K562 (cell line): ENCODE data around the gene DST. TPM values are rescaled to one million over a fixed set of nuclear protein-coding genes. Genes with fewer than 3 reads are reported as not detected.

Experiments used
- ATAC-seq: fragments of 200-7000 bp; cut with Tn5 transposase; 3 replicates; pipeline ENCODE4 v1.9.1; 2020; ENCODE audit warnings: moderate library complexity
- BruUV-seq: library from RNA; stranded (reverse); fragments of 400-500 nt; replicated peaks from 2 replicates; lab custom pipeline; 2021; lab: Mats Ljungman, UMichigan
- CTCF ChIA-PET: fragments of 300-600 bp; formaldehyde crosslinking; extraction: SDS; loops from one replicate; lab custom pipeline; 2021; ENCODE audit warnings: low intra/inter-chr PET ratio; lab: Yijun Ruan, JAX
- POLR2A ChIA-PET: fragments of 300-600, 350-650 bp; sonication (Branson Sonifier 250); formaldehyde crosslinking; extraction: SDS; loops from one replicate; lab custom pipeline; 2021; ENCODE audit warnings: antibody characterized with exemption, inconsistent platforms; lab: Yijun Ruan, JAX
- DNase-seq, 4 experiments: peaks; one replicate each; pipeline versions ENCODE4 v3.0.0 to v3.0.0-alpha.2; 2011 to 2018; ENCODE audit warnings: low spot score in 3 of 4, mixed read lengths in 3 of 4; ENCODE audit errors: extremely low read depth in 1 of 4
- FAIRE-seq: peaks from 2 replicates; lab custom pipeline; 2011; peaks lifted over from hg19 to GRCh38; lab: Jason Lieb, UNC
- H2AFZ ChIP-seq: 2 replicates; pipeline ENCODE4 v1.6.0; 2011; ENCODE audit warnings: low read depth, low read length, control low read depth, inconsistent platforms
- H3K27ac ChIP-seq: fragments of 200-600 bp; 3 replicates; pipeline ENCODE4 v1.8.0; 2011; ENCODE audit warnings: low read depth, mild to moderate bottlenecking, control low read depth, inconsistent platforms, low read length, moderate library complexity, mixed read lengths; ENCODE audit errors: extremely low read depth
- H3K27me3 ChIP-seq, 2 experiments: fragments of 300-600 bp in 1 of 2; 2 replicates in 1 of 2; 3 replicates in 1 of 2; pipeline versions ENCODE4 v1.6.0 to v1.8.0; 2011; ENCODE audit warnings: inconsistent platforms in 2 of 2, low read length in 2 of 2, mild to moderate bottlenecking in 1 of 2, mixed read lengths in 1 of 2, moderate library complexity in 1 of 2; ENCODE audit not compliant: control insufficient read depth in 2 of 2, insufficient read depth in 2 of 2
- H3K36me3 ChIP-seq: fragments of 300-600 bp; 3 replicates; pipeline ENCODE4 v1.8.0; 2011; ENCODE audit warnings: mild to moderate bottlenecking, low read length, inconsistent platforms; ENCODE audit not compliant: control insufficient read depth, insufficient read depth
- H3K4me1 ChIP-seq, 2 experiments: fragments of 200-600 bp in 1 of 2; replicated peaks in 1 of 2; 2 replicates in 1 of 2; 3 replicates in 1 of 2; pipeline versions ENCODE4 v1.5.1 to v1.8.0; 2011; ENCODE audit warnings: inconsistent platforms in 2 of 2, low read length in 2 of 2, mild to moderate bottlenecking in 1 of 2, mixed read lengths in 1 of 2, moderate library complexity in 1 of 2; ENCODE audit not compliant: control insufficient read depth in 2 of 2, insufficient read depth in 2 of 2
- H3K4me2 ChIP-seq: 2 replicates; pipeline ENCODE4 v1.6.1; 2011; ENCODE audit warnings: low read length, control low read depth, inconsistent platforms, mixed read lengths; ENCODE audit not compliant: insufficient read depth
- H3K4me3 ChIP-seq: fragments of 200-600 bp; sonication (generic), shearing (Covaris generic); 2 replicates; pipeline ENCODE4 v1.5.1; 2016; ENCODE audit warnings: control low read depth, inconsistent platforms
- H3K79me2 ChIP-seq: fragments of 200-600 bp; 3 replicates; pipeline ENCODE4 v1.8.0; 2011; ENCODE audit warnings: low read length, inconsistent platforms; ENCODE audit not compliant: control insufficient read depth, insufficient read depth
- H3K9ac ChIP-seq, 2 experiments: 2 replicates each; pipeline versions ENCODE4 v1.6.0 to v1.6.1; 2011; ENCODE audit warnings: low read depth in 2 of 2, low read length in 2 of 2, control low read depth in 1 of 2, inconsistent platforms in 1 of 2, mild to moderate bottlenecking in 1 of 2, mixed read lengths in 1 of 2; ENCODE audit not compliant: insufficient read depth in 1 of 2
- H3K9me1 ChIP-seq: one replicate; pipeline ENCODE4 v1.6.0; 2011; ENCODE audit warnings: inconsistent platforms, mild to moderate bottlenecking, low read length, moderate library complexity; ENCODE audit not compliant: control insufficient read depth, insufficient read depth
- H3K9me3 ChIP-seq: replicated peaks from 2 replicates; pipeline ENCODE4 v1.5.1; 2011; ENCODE audit warnings: low read depth, low read length, inconsistent platforms; ENCODE audit not compliant: control insufficient read depth, insufficient read depth
- H4K20me1 ChIP-seq: replicated peaks from 2 replicates; pipeline ENCODE4 v1.6.1; 2011; ENCODE audit warnings: low read length, inconsistent platforms, mixed read lengths; ENCODE audit not compliant: control insufficient read depth, insufficient read depth
- E4F1 ChIP-seq: fragments of 250-450 bp; sonication (Bioruptor Pico); IDR thresholded peaks from 2 replicates; pipeline ENCODE4 v1.5.0; 2021; ENCODE audit warnings: mild to moderate bottlenecking, borderline replicate concordance
- HDAC1 ChIP-seq, 2 experiments: fragments of 450-650 bp; IDR thresholded peaks; 2 replicates each; pipeline ENCODE4 v1.6.1; 2016 to 2017; ENCODE audit warnings: inconsistent platforms in 1 of 2, mild to moderate bottlenecking in 1 of 2, moderate library complexity in 1 of 2
- KDM4B ChIP-seq, 2 experiments: fragments of 450-650 bp in 1 of 2; sonication (generic) in 1 of 2; IDR thresholded peaks; 2 replicates each; pipeline ENCODE4 v1.6.1; 2016 to 2017; ENCODE audit warnings: borderline replicate concordance in 2 of 2, antibody characterized with exemption in 1 of 2, low read depth in 1 of 2, mild to moderate bottlenecking in 1 of 2
- MECOM ChIP-seq: fragments of 250-450 bp; sonication (Bioruptor Pico); IDR thresholded peaks from 2 replicates; pipeline ENCODE4 v1.8.0; 2022; ENCODE audit warnings: inconsistent platforms
- MTF1 ChIP-seq: fragments of 250-450 bp; sonication (Bioruptor Pico); IDR thresholded peaks from 2 replicates; pipeline ENCODE4 v1.9.0; 2021; ENCODE audit warnings: moderate library complexity, mild to moderate bottlenecking, inconsistent platforms, borderline replicate concordance
- OTX1 ChIP-seq: fragments of 450-650 bp; formaldehyde crosslinking; IDR thresholded peaks from 2 replicates; pipeline ENCODE4 v1.4.0; 2022; ENCODE audit warnings: mild to moderate bottlenecking
- POLR2G ChIP-seq: fragments of 200-400 bp; formaldehyde crosslinking; IDR thresholded peaks from 2 replicates; pipeline ENCODE4 v1.6.1; 2017; ENCODE audit warnings: low read depth, mild to moderate bottlenecking, antibody characterized with exemption, low read length, moderate library complexity
- RBBP5 ChIP-seq: fragments of 200-600 bp; sonication (generic); IDR thresholded peaks from 2 replicates; pipeline ENCODE4 v1.6.1; 2012; ENCODE audit warnings: borderline replicate concordance, mild to moderate bottlenecking, low read length, control low read depth, inconsistent platforms; ENCODE audit not compliant: insufficient read depth, poor library complexity, severe bottlenecking
- SMARCC2 ChIP-seq: fragments of 450-650 bp; IDR thresholded peaks from 2 replicates; pipeline ENCODE4 v1.6.1; 2017; ENCODE audit warnings: antibody characterized with exemption, moderate library complexity, mild to moderate bottlenecking, low read depth
- ZFP1 ChIP-seq: fragments of 450-650 bp; formaldehyde crosslinking; IDR thresholded peaks from 2 replicates; pipeline ENCODE4 v1.4.0; 2020; ENCODE audit warnings: mild to moderate bottlenecking, mixed read lengths
- ZNF551 ChIP-seq: fragments of 250-450 bp; sonication (Bioruptor Pico); IDR thresholded peaks from 2 replicates; pipeline ENCODE4 v1.5.0; 2021; ENCODE audit warnings: mild to moderate bottlenecking, moderate library complexity
- ZNF586 ChIP-seq: fragments of 450-650 bp; formaldehyde crosslinking; conservative IDR thresholded peaks from 2 replicates; pipeline ENCODE4 v1.4.0; 2020; ENCODE audit warnings: mild to moderate bottlenecking, moderate library complexity
- WGBS: fragments of 100-300 bp; shearing (Covaris generic); methylation state at CpG from one replicate; pipeline ENCODE4 v1.1.6; 2016; ENCODE audit warnings: low coverage, mixed read lengths; ENCODE audit not compliant: insufficient coverage; ENCODE audit errors: missing lambda C conversion rate; 5-methylcytosine and 5-hydroxymethylcytosine counted together
- in situ Hi-C: fragments of 300-500 bp; cut with MboI; formaldehyde crosslinking; loops from 4 replicates; pipeline ENCODE4 v1.15.0; 2018; ENCODE audit warnings: inconsistent platforms, mixed read lengths
- intact Hi-C: fragments of 100-400 bp; cut with micrococcal nuclease; formaldehyde crosslinking; loops from 2 replicates; pipeline ENCODE4 v1.14.2; 2022
- polyA plus RNA-seq, 8 experiments: library from polyadenylated mRNA; depleted of rRNA in 4 of 8; stranded (reverse) in 5 of 8; unstranded in 3 of 8; fragments of >200 nt; fragmentation: Nextera tagmentation in 2 of 8; fragmentation: Illumina TruSeq in 1 of 8; extraction: Ambion mirVana in 2 of 8; extraction: Trizol in 1 of 8; gene quantifications; 2 replicates each; pipeline versions ENCODE4 v1.2.1 to v1.2.3, GENCODE V29; 2011 to 2014; ENCODE audit warnings: inconsistent platforms in 1 of 8, missing spikeins in 1 of 8
- total RNA-seq, 7 experiments: library from RNA; depleted of rRNA in 6 of 7; stranded (reverse); fragments of >200 nt in 6 of 7; fragmentation: Illumina TruSeq in 2 of 7; extraction: Trizol in 2 of 7; gene quantifications; 2 replicates each; pipeline versions ENCODE4 v1.2.1 to v1.2.3, GENCODE V29; 2011 to 2021; ENCODE audit warnings: low replicate concordance in 1 of 7
- TF ChIP-seq, protein P1 (sequence below): sonication (generic); formaldehyde crosslinking; IDR thresholded peaks from 2 replicates; pipeline ENCODE4 v1.8.0; 2022; ENCODE audit warnings: mild to moderate bottlenecking, missing genetic modification reagents
- TF ChIP-seq, protein P2 (sequence below): sonication (generic); formaldehyde crosslinking; IDR thresholded peaks from 2 replicates; pipeline ENCODE4 v1.8.0; 2022; ENCODE audit warnings: mild to moderate bottlenecking, missing genetic modification reagents, borderline replicate concordance

DST gene
- total and polyA plus RNA-seq, 9 of the 15 experiments (the other 6 are each of a cell fraction or from before 2014, with no cell fraction given) = 5.2 to 21.9 (median 13.3) TPM

DNA sequence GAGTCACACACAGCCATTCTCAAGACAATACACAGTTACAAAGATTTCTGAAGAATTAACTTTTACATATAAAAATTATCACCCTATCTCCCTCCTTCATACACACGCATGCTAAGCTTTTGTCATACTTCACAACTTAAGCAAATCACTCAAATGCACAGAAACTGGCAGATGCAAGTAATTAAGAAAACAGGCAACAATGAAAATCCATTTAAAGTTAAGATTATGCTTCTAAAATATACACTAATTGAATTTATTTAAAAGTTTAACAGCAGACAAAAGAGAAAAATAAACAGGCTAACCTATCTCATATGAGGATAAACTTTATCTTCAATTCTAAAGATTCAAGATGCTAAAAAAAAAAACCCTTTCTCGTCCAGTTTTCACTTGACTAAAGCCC, 68.4 kb downstream of the DST start:
- Histone ChIP-seq H3K4me2 (no peak overlapping the region), H3K9ac (no peak overlapping the region), H3K36me3 (no peaks in the 10 kb centered on the region), H2AFZ (no peak overlapping the region), H3K79me2 (no peaks in the 10 kb centered on the region), H4K20me1 (no peaks in the 10 kb centered on the region), H3K4me1 (no peaks in the 10 kb centered on the region), H3K9me3 (no peaks in the 10 kb centered on the region), H3K27ac (no peak overlapping the region), H3K4me3 (no peak overlapping the region), H3K9me1 (no peaks in the 10 kb centered on the region), H3K27me3 (no peaks in the 10 kb centered on the region)
- ChIA-PET CTCF (no interaction called here), POLR2A (no interaction called here)
- intact Hi-C loops = no loop called here
- no TSS peak for BruUV-seq
- WGBS = 33% methylated on average over 2 of the region's 2 CpGs
- ATAC-seq (no peak), DNase-seq (no peak), FAIRE-seq (no peak)
- in situ Hi-C loops = no loop called here
- TF ChIP-seq ZNF586 (no peak), MTF1 (CRISPR knock-in tag) (no peak), POLR2G (no peak), SMARCC2 (no peak), HDAC1 (IDR thresholded peaks at IDR 0.05) (no peak), OTX1 (CRISPR knock-in tag) (no peak), ZFP1 (CRISPR knock-in tag) (no peak), KDM4B (IDR thresholded peaks at IDR 0.05; ENCODE audit: borderline replicate concordance in 2 of 2, low read depth in 1 of 2) (no peak), E4F1 (CRISPR knock-in tag) (no peak), ZNF551 (no peak), RBBP5 (no peak), MECOM (no peak)
- TF ChIP-seq, protein P1, sequence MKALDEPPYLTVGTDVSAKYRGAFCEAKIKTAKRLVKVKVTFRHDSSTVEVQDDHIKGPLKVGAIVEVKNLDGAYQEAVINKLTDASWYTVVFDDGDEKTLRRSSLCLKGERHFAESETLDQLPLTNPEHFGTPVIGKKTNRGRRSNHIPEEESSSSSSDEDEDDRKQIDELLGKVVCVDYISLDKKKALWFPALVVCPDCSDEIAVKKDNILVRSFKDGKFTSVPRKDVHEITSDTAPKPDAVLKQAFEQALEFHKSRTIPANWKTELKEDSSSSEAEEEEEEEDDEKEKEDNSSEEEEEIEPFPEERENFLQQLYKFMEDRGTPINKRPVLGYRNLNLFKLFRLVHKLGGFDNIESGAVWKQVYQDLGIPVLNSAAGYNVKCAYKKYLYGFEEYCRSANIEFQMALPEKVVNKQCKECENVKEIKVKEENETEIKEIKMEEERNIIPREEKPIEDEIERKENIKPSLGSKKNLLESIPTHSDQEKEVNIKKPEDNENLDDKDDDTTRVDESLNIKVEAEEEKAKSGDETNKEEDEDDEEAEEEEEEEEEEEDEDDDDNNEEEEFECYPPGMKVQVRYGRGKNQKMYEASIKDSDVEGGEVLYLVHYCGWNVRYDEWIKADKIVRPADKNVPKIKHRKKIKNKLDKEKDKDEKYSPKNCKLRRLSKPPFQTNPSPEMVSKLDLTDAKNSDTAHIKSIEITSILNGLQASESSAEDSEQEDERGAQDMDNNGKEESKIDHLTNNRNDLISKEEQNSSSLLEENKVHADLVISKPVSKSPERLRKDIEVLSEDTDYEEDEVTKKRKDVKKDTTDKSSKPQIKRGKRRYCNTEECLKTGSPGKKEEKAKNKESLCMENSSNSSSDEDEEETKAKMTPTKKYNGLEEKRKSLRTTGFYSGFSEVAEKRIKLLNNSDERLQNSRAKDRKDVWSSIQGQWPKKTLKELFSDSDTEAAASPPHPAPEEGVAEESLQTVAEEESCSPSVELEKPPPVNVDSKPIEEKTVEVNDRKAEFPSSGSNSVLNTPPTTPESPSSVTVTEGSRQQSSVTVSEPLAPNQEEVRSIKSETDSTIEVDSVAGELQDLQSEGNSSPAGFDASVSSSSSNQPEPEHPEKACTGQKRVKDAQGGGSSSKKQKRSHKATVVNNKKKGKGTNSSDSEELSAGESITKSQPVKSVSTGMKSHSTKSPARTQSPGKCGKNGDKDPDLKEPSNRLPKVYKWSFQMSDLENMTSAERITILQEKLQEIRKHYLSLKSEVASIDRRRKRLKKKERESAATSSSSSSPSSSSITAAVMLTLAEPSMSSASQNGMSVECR (CRISPR knock-in tag) = no peak
- TF ChIP-seq, protein P2, sequence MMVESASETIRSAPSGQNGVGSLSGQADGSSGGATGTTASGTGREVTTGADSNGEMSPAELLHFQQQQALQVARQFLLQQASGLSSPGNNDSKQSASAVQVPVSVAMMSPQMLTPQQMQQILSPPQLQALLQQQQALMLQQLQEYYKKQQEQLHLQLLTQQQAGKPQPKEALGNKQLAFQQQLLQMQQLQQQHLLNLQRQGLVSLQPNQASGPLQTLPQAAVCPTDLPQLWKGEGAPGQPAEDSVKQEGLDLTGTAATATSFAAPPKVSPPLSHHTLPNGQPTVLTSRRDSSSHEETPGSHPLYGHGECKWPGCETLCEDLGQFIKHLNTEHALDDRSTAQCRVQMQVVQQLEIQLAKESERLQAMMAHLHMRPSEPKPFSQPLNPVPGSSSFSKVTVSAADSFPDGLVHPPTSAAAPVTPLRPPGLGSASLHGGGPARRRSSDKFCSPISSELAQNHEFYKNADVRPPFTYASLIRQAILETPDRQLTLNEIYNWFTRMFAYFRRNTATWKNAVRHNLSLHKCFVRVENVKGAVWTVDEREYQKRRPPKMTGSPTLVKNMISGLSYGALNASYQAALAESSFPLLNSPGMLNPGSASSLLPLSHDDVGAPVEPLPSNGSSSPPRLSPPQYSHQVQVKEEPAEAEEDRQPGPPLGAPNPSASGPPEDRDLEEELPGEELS (CRISPR knock-in tag) = no peak
